SJSA1 (cell line): ENCODE results near the gene NUDT2. TPM values are rescaled to one million over a fixed set of nuclear protein-coding genes. Genes with fewer than 3 reads are reported as not detected.
"Not testable (repeated sequence)": the region's sequence is repeated elsewhere in the genome, so short reads cannot be mapped to it uniquely, and the experiment has no call there.

Source experiments
- DNase-seq, 2 experiments: peaks; one replicate each; pipeline ENCODE4 v3.0.0-alpha.2; 2015 to 2020; ENCODE audit warnings: low spot score in 2 of 2, low read depth in 1 of 2
- H3K27ac ChIP-seq: fragments of 250-450 bp; sonication (Bioruptor Pico); 2 replicates; pipeline ENCODE4 v1.5.1; 2020; ENCODE audit warnings: mild to moderate bottlenecking, moderate library complexity
- H3K27me3 ChIP-seq: fragments of 250-450 bp; sonication (Bioruptor Pico); replicated peaks from 2 replicates; pipeline ENCODE4 v1.5.1; 2020; ENCODE audit warnings: mild to moderate bottlenecking, moderate library complexity
- H3K36me3 ChIP-seq: fragments of 250-450 bp; sonication (Bioruptor Pico); 2 replicates; pipeline ENCODE4 v1.5.1; 2020; ENCODE audit warnings: mild to moderate bottlenecking
- H3K4me1 ChIP-seq: fragments of 250-450 bp; sonication (Bioruptor Pico); replicated peaks from 2 replicates; pipeline ENCODE4 v1.6.1; 2021; ENCODE audit warnings: mild to moderate bottlenecking
- H3K4me3 ChIP-seq: fragments of 250-450 bp; sonication (Bioruptor Pico); 2 replicates; pipeline ENCODE4 v1.5.1; 2020; ENCODE audit warnings: mild to moderate bottlenecking
- H3K9me3 ChIP-seq: fragments of 250-450 bp; sonication (Bioruptor Pico); replicated peaks from 2 replicates; pipeline ENCODE4 v1.5.1; 2020; ENCODE audit warnings: mild to moderate bottlenecking
- total RNA-seq: library from RNA; depleted of rRNA; stranded (reverse); fragments of >200 nt; shearing (Covaris generic); gene quantifications from 2 replicates; pipeline ENCODE4 v1.2.3, GENCODE V29; 2014

Gene NUDT2
- total RNA-seq, 1 experiment from 2014 or later = 27.0 TPM

- H3K36me3 ChIP-seq = no peaks in the 10 kb centered on the region
Measured at GRCh38 chr9:34322899-34323591, 6.3 kb upstream of the NUDT2 start.

GRCh38 chr9:34326690-34327089 is 2.7 kb upstream of the NUDT2 start:
- no peaks in the 10 kb centered on the region for H3K9me3 ChIP-seq
- no peak overlapping the region for H3K27ac ChIP-seq
- peaks cover 9% of the 10 kb centered on the region for H3K4me1 ChIP-seq
- no peak for DNase-seq
- H3K4me3 ChIP-seq = no peak overlapping the region
- no peaks in the 10 kb centered on the region for H3K27me3 ChIP-seq
- H3K36me3 ChIP-seq = no peaks in the 10 kb centered on the region

More at GRCh38 chr9:34322899-34323591, 6.3 kb upstream of the NUDT2 start:
- peaks cover 8% of the 10 kb centered on the region for H3K4me1 ChIP-seq
- H3K27me3 ChIP-seq = no peaks in the 10 kb centered on the region
- no peak overlapping the region for H3K4me3 ChIP-seq
- no peaks in the 10 kb centered on the region for H3K9me3 ChIP-seq
- DNase-seq = no peak
- no peak overlapping the region for H3K27ac ChIP-seq

- no peak for DNase-seq
- Histone ChIP-seq H3K27me3 (no peaks in the 10 kb centered on the region), H3K4me3 (peak overlapping the region; percentile 54), H3K4me1 (peaks cover 9% of the 10 kb centered on the region), H3K36me3 (no peaks in the 10 kb centered on the region; the same call in 1 of the 2 replicates), H3K9me3 (no peaks in the 10 kb centered on the region), H3K27ac (peak overlapping the region; percentile 90)
Measured at GRCh38 chr9:34328500-34328986, 826 bp upstream of the NUDT2 start.

- peaks cover 8% of the 10 kb centered on the region for H3K4me1 ChIP-seq
- no peak overlapping the region for H3K4me3 ChIP-seq
- no peak overlapping the region for H3K27ac ChIP-seq
- no peaks in the 10 kb centered on the region for H3K9me3 ChIP-seq
- H3K27me3 ChIP-seq = no peaks in the 10 kb centered on the region
- no peak for DNase-seq
- no peaks in the 10 kb centered on the region; the same call in 1 of the 2 replicates for H3K36me3 ChIP-seq
Measured at GRCh38 chr9:34331196-34331595, 1.8 kb downstream of the NUDT2 start.

- H3K9me3 ChIP-seq = no peaks in the 10 kb centered on the region
- H3K27me3 ChIP-seq = no peaks in the 10 kb centered on the region
- no peak overlapping the region for H3K4me3 ChIP-seq
- no peak for DNase-seq
- no peaks in the 10 kb centered on the region; the same call in 1 of the 2 replicates for H3K36me3 ChIP-seq
- peaks cover 4% of the 10 kb centered on the region for H3K4me1 ChIP-seq
- no peak overlapping the region for H3K27ac ChIP-seq
Measured at GRCh38 chr9:34332076-34332964, 3.0 kb downstream of the NUDT2 start.

- Histone ChIP-seq H3K4me3 (no peak overlapping the region), H3K27ac (no peak overlapping the region), H3K4me1 (no peaks in the 10 kb centered on the region; the same call in 1 of the 2 replicates), H3K9me3 (no peaks in the 10 kb centered on the region), H3K27me3 (no peaks in the 10 kb centered on the region), H3K36me3 (no peaks in the 10 kb centered on the region; the same call in 1 of the 2 replicates)
- DNase-seq = no peak
Measured at GRCh38 chr9:34333836-34334235, 4.5 kb downstream of the NUDT2 start.

- DNase-seq = no peak
- Histone ChIP-seq H3K4me3 (no peak overlapping the region), H3K36me3 (no peaks in the 10 kb centered on the region; the same call in 1 of the 2 replicates), H3K4me1 (no peaks in the 10 kb centered on the region; the same call in 1 of the 2 replicates), H3K27ac (no peak overlapping the region), H3K9me3 (no peaks in the 10 kb centered on the region), H3K27me3 (no peaks in the 10 kb centered on the region)
Measured at GRCh38 chr9:34334337-34334824, 5.0 kb downstream of the NUDT2 start.

- no peak overlapping the region for H3K4me3 ChIP-seq
- no peaks in the 10 kb centered on the region; the same call in 1 of the 2 replicates for H3K36me3 ChIP-seq
- H3K27ac ChIP-seq = no peak overlapping the region
- no peaks in the 10 kb centered on the region for H3K27me3 ChIP-seq
- no peak for DNase-seq
- H3K9me3 ChIP-seq = no peaks in the 10 kb centered on the region
- no peaks in the 10 kb centered on the region; the same call in 1 of the 2 replicates for H3K4me1 ChIP-seq
Measured at GRCh38 chr9:34334916-34335315, 5.5 kb downstream of the NUDT2 start.

- H3K27me3 ChIP-seq = no peaks in the 10 kb centered on the region
- H3K4me3 ChIP-seq = no peak overlapping the region
- H3K27ac ChIP-seq = no peak overlapping the region
- H3K9me3 ChIP-seq = no peaks in the 10 kb centered on the region
- H3K4me1 ChIP-seq = no peaks in the 10 kb centered on the region; the same call in 1 of the 2 replicates
- no peaks in the 10 kb centered on the region; the same call in 1 of the 2 replicates for H3K36me3 ChIP-seq
- DNase-seq = no peak
Measured at GRCh38 chr9:34335376-34335775, 6.0 kb downstream of the NUDT2 start.

- H3K27me3 ChIP-seq = no peaks in the 10 kb centered on the region
- no peaks in the 10 kb centered on the region for H3K9me3 ChIP-seq
- no peak overlapping the region for H3K27ac ChIP-seq
- H3K4me3 ChIP-seq = no peak overlapping the region
- DNase-seq = no peak
- no peaks in the 10 kb centered on the region for H3K4me1 ChIP-seq
- H3K36me3 ChIP-seq = no peaks in the 10 kb centered on the region; the same call in 1 of the 2 replicates
Measured at GRCh38 chr9:34337403-34337802, 8.0 kb downstream of the NUDT2 start.

GRCh38 chr9:34338079-34338478 is 8.7 kb downstream of the NUDT2 start:
- H3K9me3 ChIP-seq, H3K27me3 ChIP-seq, H3K36me3 ChIP-seq, DNase-seq, H3K27ac ChIP-seq, H3K4me1 ChIP-seq, H3K4me3 ChIP-seq: not testable (repeated sequence)

- Histone ChIP-seq H3K36me3 (no peaks in the 10 kb centered on the region), H3K4me3 (no peak overlapping the region), H3K27me3 (no peaks in the 10 kb centered on the region), H3K27ac (no peak overlapping the region), H3K9me3 (no peaks in the 10 kb centered on the region), H3K4me1 (no peaks in the 10 kb centered on the region)
- no peak for DNase-seq
Measured at GRCh38 chr9:34338665-34339385, 9.5 kb downstream of the NUDT2 start.

GRCh38 chr9:34341659-34342295 is 12.4 kb downstream of the NUDT2 start:
- Histone ChIP-seq H3K9me3 (no peaks in the 10 kb centered on the region), H3K27ac (no peak overlapping the region), H3K4me1 (no peaks in the 10 kb centered on the region), H3K27me3 (no peaks in the 10 kb centered on the region), H3K4me3 (no peak overlapping the region), H3K36me3 (no peaks in the 10 kb centered on the region)
- no peak for DNase-seq
